Prostate gland (tissue), 2 donors: ENCODE results near the gene RPL32. TPM values are rescaled to one million over a fixed set of nuclear protein-coding genes. Genes with fewer than 3 reads are reported as not detected.

Experiments
- DNase-seq: peaks from one replicate; pipeline ENCODE4 v3.0.0-alpha.2; 2019; ENCODE audit warnings: low spot score
- H3K27ac ChIP-seq, 2 donors: fragments of 200-600 bp; sonication (generic); 2 replicates each; pipeline ENCODE4 v1.5.1; 2017 to 2019
- H3K27me3 ChIP-seq: fragments of 200-600 bp; sonication (generic); replicated peaks from 2 replicates; pipeline ENCODE4 v1.5.1; 2019; ENCODE audit not compliant: insufficient read depth
- H3K36me3 ChIP-seq, 2 donors: fragments of 200-600 bp; sonication (generic); 1 replicate in 1 of 2; 2 replicates in 1 of 2; pipeline versions ENCODE4 v1.5.1 to v1.8.1; 2017 to 2019
- H3K4me1 ChIP-seq: fragments of 200-600 bp; sonication (generic); replicated peaks from 2 replicates; pipeline ENCODE4 v1.5.1; 2019
- H3K4me3 ChIP-seq, 2 donors: fragments of 200-600 bp; sonication (generic); 2 replicates each; pipeline ENCODE4 v1.5.1; 2017 to 2019
- H3K9me3 ChIP-seq: fragments of 200-600 bp; sonication (generic); 2 replicates; pipeline ENCODE4 v1.5.1; 2017
- CTCF ChIP-seq, 4 experiments: fragments of 200-600 bp in 2 of 4; fragments of 450-650 bp in 2 of 4; sonication (generic) in 2 of 4; IDR thresholded peaks; 1 replicate in 3 of 4; 2 replicates in 1 of 4; pipeline ENCODE4 v1.5.1; 2016 to 2019; ENCODE audit warnings: antibody characterized with exemption in 4 of 4, mild to moderate bottlenecking in 2 of 4, moderate library complexity in 2 of 4
- POLR2A ChIP-seq: fragments of 450-650 bp; IDR thresholded peaks from one replicate; pipeline ENCODE4 v1.6.1; 2016; ENCODE audit warnings: antibody characterized with exemption, mild to moderate bottlenecking
- POLR2AphosphoS5 ChIP-seq: sonication (generic); formaldehyde crosslinking; IDR thresholded peaks from one replicate; pipeline ENCODE4 v1.6.1; 2017; ENCODE audit warnings: antibody characterized with exemption
- WGBS: methylation state at CpG from one replicate; pipeline ENCODE4 v1.1.5; 2018; 5-methylcytosine and 5-hydroxymethylcytosine counted together
- intact Hi-C: fragments of 100-400 bp; cut with DNase I; formaldehyde crosslinking; loops from one replicate; pipeline ENCODE4 v1.14.2; 2022
- small RNA-seq, 2 donors: library from RNA; depleted of rRNA; stranded (forward); fragments of <200 nt; gene quantifications; one replicate each; pipeline ENCODE3, GENCODE V24; 2016
- total RNA-seq, 2 donors: library from RNA; depleted of rRNA; stranded (reverse); fragments of >200 nt; gene quantifications; one replicate each; pipeline ENCODE4 v1.1.0, GENCODE V29; 2016

RPL32 gene
- total RNA-seq, 2 donors from 2014 or later = 851 to 1,881 TPM

- Histone ChIP-seq H3K27ac (no peak overlapping the region), H3K9me3 (no peaks in the 10 kb centered on the region), H3K27me3 (no peaks in the 10 kb centered on the region), H3K4me3 (no peak overlapping the region), H3K36me3 (no peaks in the 10 kb centered on the region), H3K4me1 (no peaks in the 10 kb centered on the region)
- TF ChIP-seq POLR2AphosphoS5 (no peak), POLR2A (no peak), CTCF (IDR thresholded peaks at IDR 0.05) (no peak)
- intact Hi-C loops = no loop called here
- 52% methylated on average over 4 of the region's 4 CpGs for WGBS
- no peak for DNase-seq
Observed at GRCh38 chr3:12785096-12785495, 56.3 kb downstream of the RPL32 start.

Small RNA genes lying within 50 kb of the gene (small RNA-seq; reads per million reads assigned to genes)
- 0 reads per million in 2 donors for gene AC034198.1

Other genes starting within 250 kb of the RPL32 start
- gene RAF1, start 177.4 kb downstream of the RPL32 start, total RNA-seq = 100 to 1,000 TPM; 101 to 126 TPM
- gene TMEM40, start 82.3 kb downstream of the RPL32 start, total RNA-seq = 1 to 10 TPM; 1.9 to 8.5 TPM
- 10 to 100 TPM in 1 of 2 donors, 1 to 10 TPM in 1; 8.4 to 86.3 TPM for gene CAND2, start 44.9 kb downstream of the RPL32 start, total RNA-seq
- 10 to 100 TPM; 58.2 to 94.2 TPM for gene IQSEC1, start 231.9 kb upstream of the RPL32 start, total RNA-seq